Hematopoietic multipotent progenitor cell treated with erythropoietin and hydrocortisone succinate and interleukin-3 and kit ligand, for 17 days (in vitro differentiated cells): ENCODE measurements around the gene PLAC9.
"Not testable (repeated sequence)": the region's sequence is repeated elsewhere in the genome, so short reads cannot be mapped to it uniquely, and the experiment has no call there.

ENCODE experiments used
- DNase-seq: peaks from one replicate; pipeline ENCODE4 v3.0.0-alpha.2; 2015; ENCODE audit warnings: low spot score

PLAC9 gene

GRCh38 chr10:80132299-80133139 is at the start of gene PLAC9:
Gene PLAC9 (plus strand): TSS chr10:80132730. CDS start chr10:80132763, 33 bp downstream.
- DNase-seq: no peak

GRCh38 chr10:80090121-80090520 is 42.4 kb upstream of the PLAC9 start:
- DNase-seq: no peak

- no peak for DNase-seq
These were observed 38.3 kb upstream of the PLAC9 start for GRCh38 chr10:80094231-80094630.

GRCh38 chr10:80098272-80098671 is 34.3 kb upstream of the PLAC9 start:
- not testable (repeated sequence) for DNase-seq

GRCh38 chr10:80099295-80099694 is 33.2 kb upstream of the PLAC9 start:
- DNase-seq: not testable (repeated sequence)

- DNase-seq: no peak
These were observed 32.4 kb upstream of the PLAC9 start for GRCh38 chr10:80100116-80100515.

GRCh38 chr10:80100861-80101695 is 31.5 kb upstream of the PLAC9 start:
- no peak for DNase-seq

- no peak for DNase-seq
These were observed 28.2 kb upstream of the PLAC9 start for GRCh38 chr10:80104066-80104926.

GRCh38 chr10:80108576-80109239 is 23.8 kb upstream of the PLAC9 start:
- DNase-seq: no peak

GRCh38 chr10:80110986-80111385 is 21.5 kb upstream of the PLAC9 start:
- no peak for DNase-seq

GRCh38 chr10:80118669-80119068 is 13.9 kb upstream of the PLAC9 start:
- no peak for DNase-seq

- DNase-seq: no peak
These were observed 10.3 kb upstream of the PLAC9 start for GRCh38 chr10:80122110-80122710.

GRCh38 chr10:80122746-80123145 is 9.8 kb upstream of the PLAC9 start:
- DNase-seq: no peak

- DNase-seq: no peak
These were observed 5.7 kb upstream of the PLAC9 start for GRCh38 chr10:80126876-80127275.

- DNase-seq: no peak
These were observed 1.0 kb upstream of the PLAC9 start for GRCh38 chr10:80131499-80131901.

- DNase-seq: no peak
These were observed 676 bp downstream of the PLAC9 start for GRCh38 chr10:80133206-80133605.

- not testable (repeated sequence) for DNase-seq
These were observed 1.2 kb downstream of the PLAC9 start for GRCh38 chr10:80133687-80134086.

- DNase-seq: no peak
These were observed 3.6 kb downstream of the PLAC9 start for GRCh38 chr10:80136134-80136571.

- no peak for DNase-seq
These were observed 4.7 kb downstream of the PLAC9 start for GRCh38 chr10:80137031-80137862.

GRCh38 chr10:80137920-80138319 is 5.4 kb downstream of the PLAC9 start:
- DNase-seq: no peak
